ENCODE data around the gene PCNX2. TPM values are rescaled to one million over a fixed set of nuclear protein-coding genes. Genes with fewer than 3 reads are reported as not detected.

PCNX2 gene
- total RNA-seq, 1 experiment from 2014 or later: 15.3 TPM

DNA sequence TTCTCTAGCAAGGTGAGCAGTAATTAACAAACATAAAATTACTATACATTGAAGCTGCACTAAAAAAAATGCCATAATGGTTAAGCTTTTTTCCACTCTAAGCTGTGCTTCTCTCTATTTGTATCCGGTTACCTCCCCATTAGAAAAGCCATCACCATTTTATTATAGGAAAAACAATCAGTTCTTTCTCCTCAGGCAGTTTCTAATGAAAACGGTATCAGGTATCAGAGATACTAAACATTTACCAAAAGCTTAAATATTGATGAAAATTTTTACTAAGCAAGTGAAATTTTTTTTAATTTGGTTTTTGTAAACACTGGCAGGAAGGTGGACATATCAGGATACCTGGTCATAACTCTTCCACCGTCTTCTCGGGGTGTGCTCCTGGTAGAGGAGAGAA is 330.9 kb downstream of the PCNX2 start (continued):
- TF ChIP-seq, protein P1, sequence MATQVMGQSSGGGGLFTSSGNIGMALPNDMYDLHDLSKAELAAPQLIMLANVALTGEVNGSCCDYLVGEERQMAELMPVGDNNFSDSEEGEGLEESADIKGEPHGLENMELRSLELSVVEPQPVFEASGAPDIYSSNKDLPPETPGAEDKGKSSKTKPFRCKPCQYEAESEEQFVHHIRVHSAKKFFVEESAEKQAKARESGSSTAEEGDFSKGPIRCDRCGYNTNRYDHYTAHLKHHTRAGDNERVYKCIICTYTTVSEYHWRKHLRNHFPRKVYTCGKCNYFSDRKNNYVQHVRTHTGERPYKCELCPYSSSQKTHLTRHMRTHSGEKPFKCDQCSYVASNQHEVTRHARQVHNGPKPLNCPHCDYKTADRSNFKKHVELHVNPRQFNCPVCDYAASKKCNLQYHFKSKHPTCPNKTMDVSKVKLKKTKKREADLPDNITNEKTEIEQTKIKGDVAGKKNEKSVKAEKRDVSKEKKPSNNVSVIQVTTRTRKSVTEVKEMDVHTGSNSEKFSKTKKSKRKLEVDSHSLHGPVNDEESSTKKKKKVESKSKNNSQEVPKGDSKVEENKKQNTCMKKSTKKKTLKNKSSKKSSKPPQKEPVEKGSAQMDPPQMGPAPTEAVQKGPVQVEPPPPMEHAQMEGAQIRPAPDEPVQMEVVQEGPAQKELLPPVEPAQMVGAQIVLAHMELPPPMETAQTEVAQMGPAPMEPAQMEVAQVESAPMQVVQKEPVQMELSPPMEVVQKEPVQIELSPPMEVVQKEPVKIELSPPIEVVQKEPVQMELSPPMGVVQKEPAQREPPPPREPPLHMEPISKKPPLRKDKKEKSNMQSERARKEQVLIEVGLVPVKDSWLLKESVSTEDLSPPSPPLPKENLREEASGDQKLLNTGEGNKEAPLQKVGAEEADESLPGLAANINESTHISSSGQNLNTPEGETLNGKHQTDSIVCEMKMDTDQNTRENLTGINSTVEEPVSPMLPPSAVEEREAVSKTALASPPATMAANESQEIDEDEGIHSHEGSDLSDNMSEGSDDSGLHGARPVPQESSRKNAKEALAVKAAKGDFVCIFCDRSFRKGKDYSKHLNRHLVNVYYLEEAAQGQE (IDR thresholded peaks at IDR 0.05; ENCODE audit: low read depth): no peak
- TF ChIP-seq RAD21 (IDR thresholded peaks at IDR 0.05; ENCODE audit: low read depth): no peak
- no peak for TF ChIP-seq SP1 (IDR thresholded peaks at IDR 0.05; ENCODE audit: low read depth)
- TF ChIP-seq CBX3 (IDR thresholded peaks at IDR 0.05; ENCODE audit: low read depth): no peak
- TF ChIP-seq, protein P2, sequence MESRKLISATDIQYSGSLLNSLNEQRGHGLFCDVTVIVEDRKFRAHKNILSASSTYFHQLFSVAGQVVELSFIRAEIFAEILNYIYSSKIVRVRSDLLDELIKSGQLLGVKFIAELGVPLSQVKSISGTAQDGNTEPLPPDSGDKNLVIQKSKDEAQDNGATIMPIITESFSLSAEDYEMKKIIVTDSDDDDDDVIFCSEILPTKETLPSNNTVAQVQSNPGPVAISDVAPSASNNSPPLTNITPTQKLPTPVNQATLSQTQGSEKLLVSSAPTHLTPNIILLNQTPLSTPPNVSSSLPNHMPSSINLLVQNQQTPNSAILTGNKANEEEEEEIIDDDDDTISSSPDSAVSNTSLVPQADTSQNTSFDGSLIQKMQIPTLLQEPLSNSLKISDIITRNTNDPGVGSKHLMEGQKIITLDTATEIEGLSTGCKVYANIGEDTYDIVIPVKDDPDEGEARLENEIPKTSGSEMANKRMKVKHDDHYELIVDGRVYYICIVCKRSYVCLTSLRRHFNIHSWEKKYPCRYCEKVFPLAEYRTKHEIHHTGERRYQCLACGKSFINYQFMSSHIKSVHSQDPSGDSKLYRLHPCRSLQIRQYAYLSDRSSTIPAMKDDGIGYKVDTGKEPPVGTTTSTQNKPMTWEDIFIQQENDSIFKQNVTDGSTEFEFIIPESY (IDR thresholded peaks at IDR 0.05; ENCODE audit: extremely low read depth, insufficient replicate concordance, low read length): no peak
- no peak for TF ChIP-seq YY1 (IDR thresholded peaks at IDR 0.05; ENCODE audit: extremely low read depth, insufficient replicate concordance, low read depth, low read length)
- TF ChIP-seq FOSL1 (IDR thresholded peaks at IDR 0.05; ENCODE audit: low read depth): no peak
- no peak for TF ChIP-seq EGR1 (IDR thresholded peaks at IDR 0.05; ENCODE audit: low read depth)
- no peak for TF ChIP-seq POLR2AphosphoS5 (IDR thresholded peaks at IDR 0.05; ENCODE audit: low read depth, low read length)
- TF ChIP-seq ZNF274 (IDR thresholded peaks at IDR 0.05; ENCODE audit: low read depth, low read length): no peak

Measured in HCT116 (cell line).